ENCODE results near the gene NUP188.
"Not testable (repeated sequence)": the region's sequence is repeated elsewhere in the genome, so short reads cannot be mapped to it uniquely, and the experiment has no call there.

The NUP188 gene

GRCh38 chr9:129028192-129028966, 80.9 kb downstream of the NUP188 start, which contains the start of gene SH3GLB2:
Gene SH3GLB2, minus strand, starts transcription at chr9:129028331. Its CDS starts 177 bp downstream, at chr9:129028154.
- peak; percentile 90 to 96 (median 96) for DNase-seq (ENCODE audit: low read depth in 3 of 3)

GRCh38 chr9:129030191-129030590, 82.7 kb downstream of the NUP188 start:
- DNase-seq (ENCODE audit: low read depth in 3 of 3) = no peak

DNA sequence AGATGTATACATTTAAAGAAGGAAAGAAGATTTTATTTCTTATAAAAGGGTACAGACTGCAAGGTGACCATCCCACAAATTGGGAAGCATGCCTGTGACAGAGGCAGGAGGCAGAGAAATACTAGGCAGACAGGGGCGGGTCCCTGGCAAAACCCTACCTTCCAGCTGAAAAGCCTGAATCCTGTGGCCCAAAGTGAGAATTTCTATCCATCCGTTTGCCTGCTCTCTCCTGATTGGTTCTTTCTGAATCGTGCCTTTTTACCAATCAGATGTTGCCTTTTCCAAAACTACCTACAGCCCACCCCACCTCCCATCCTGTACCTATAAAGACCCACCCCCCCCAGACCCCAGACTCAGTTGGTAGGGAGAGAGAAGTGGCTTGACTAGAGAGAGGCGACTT, 84.0 kb downstream of the NUP188 start:
- no peak for DNase-seq (ENCODE audit: low read depth in 3 of 3)

DNA sequence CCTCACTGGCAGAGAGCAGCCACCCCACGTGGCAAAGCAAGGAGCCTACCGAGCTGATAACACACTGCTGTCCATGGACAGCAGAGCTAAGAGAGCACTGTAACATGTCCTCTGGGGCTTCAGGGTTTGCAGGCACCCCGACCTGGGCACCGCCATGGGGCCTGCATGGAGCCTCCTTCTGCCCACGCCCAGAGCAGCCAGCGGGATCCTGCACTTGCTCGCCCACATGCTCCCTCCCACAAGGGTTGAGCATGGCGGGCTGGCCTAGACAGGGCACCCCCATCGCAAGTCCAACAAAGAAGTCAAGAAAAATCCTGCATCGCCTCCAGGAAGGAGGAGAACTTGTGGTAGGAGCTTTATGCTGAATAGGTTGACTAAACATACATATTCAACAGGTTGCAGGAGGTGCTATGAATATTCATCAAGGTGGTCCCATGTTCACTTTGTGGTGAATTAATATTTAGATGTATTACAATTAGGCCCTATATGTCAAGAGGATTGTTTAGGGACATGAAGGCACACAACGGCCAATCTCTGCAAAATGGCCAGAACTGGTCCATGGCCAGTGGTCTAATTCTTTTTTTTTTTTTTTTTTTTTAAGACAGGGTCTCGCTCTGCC, 85.2 kb downstream of the NUP188 start:
- no peak for DNase-seq (ENCODE audit: low read depth in 3 of 3)

DNA sequence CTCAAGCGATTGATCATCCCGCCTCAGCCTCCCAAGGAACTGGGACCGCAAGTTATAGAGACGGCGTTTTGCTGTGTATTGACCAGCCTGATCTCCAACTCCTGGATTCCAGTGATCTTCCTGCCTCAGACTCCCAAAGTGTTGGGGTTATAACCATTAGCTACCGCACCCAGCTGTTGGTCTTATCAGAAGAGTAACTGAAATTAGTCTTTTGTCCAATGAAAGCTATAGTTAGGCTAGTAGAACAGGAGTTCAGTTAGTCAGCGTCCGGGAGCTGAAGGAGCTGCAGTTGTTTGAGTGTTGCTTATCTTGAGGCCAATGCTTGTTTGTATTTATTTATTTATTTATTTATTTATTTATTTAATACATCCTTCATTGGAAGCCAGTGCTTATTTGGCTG, 85.7 kb downstream of the NUP188 start:
- DNase-seq (ENCODE audit: low read depth in 3 of 3) = no peak

GRCh38 chr9:129035838-129036237, 88.3 kb downstream of the NUP188 start:
- DNase-seq (ENCODE audit: low read depth in 3 of 3) = not testable (repeated sequence)

GRCh38 chr9:129036241-129036922, 88.9 kb downstream of the NUP188 start, which contains the start of gene MIGA2:
Gene MIGA2, plus strand, starts transcription at chr9:129036626. Its CDS starts 3,969 bp downstream, at chr9:129040595.
- peak; percentile 85 to 93 (median 91) for DNase-seq (ENCODE audit: low read depth in 3 of 3)

DNA sequence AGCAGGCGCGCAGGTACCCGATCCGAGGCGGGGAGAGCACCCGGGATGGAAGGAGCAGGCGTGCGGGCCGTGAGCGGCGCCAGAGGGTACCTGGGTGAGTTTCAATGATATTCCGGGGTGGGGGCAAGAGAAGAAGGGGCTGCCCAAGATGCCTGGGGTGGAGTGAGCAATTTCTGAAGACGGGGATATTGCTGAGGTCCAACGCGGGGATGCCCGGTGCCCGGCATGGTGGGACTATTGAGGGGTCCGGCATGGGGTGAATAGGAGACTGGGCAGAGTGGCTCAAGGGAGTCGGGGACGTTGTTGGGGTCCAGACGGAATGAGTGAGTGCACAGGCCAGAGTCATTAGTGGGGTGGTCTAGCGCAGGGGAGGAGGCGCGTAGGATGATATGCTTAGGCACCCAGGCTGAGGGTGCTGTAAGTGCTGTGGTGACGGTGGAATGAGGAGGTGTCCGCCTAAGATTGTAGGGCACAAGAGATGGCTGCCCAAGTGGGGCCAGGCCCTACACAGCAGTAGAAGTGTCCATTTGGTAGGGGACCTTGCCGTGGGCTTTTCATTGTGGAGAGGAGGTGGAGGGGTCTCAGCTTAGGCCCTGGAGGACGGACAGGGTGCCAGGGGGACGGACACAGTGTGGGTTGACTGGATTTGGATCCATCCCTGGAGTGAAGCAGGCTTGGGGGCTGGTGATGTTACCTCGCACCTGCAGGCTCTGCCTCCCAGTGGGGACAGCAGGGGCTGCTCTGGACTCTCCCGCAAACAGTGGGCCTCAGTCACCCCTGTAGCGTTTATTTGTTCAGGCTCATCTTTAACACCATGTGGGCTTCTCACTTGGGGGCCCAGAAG, 89.6 kb downstream of the NUP188 start:
- DNase-seq (ENCODE audit: low read depth in 3 of 3) = no peak

DNA sequence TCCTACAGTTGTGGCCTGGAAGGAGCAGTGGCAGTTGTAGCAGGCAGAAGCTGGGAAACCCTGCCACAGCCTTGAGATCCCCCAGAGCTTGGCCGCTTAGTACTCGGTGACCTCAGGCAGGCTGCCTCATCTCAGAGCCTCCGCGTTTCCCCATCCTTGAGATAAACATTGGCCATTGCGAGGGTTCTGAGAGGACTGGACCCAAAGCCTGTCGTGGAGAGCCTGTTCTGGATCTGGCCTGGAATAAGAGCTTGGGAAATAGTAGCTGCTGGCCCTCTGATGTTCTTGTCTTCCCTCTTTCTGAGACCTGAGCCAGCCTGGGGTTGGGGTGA, 90.2 kb downstream of the NUP188 start:
- no peak for DNase-seq (ENCODE audit: low read depth in 3 of 3)

GRCh38 chr9:129038109-129038852, 90.8 kb downstream of the NUP188 start:
- no peak for DNase-seq (ENCODE audit: low read depth in 3 of 3)

GRCh38 chr9:129040113-129040643, 92.7 kb downstream of the NUP188 start:
- DNase-seq (ENCODE audit: low read depth in 3 of 3) = no peak

DNA sequence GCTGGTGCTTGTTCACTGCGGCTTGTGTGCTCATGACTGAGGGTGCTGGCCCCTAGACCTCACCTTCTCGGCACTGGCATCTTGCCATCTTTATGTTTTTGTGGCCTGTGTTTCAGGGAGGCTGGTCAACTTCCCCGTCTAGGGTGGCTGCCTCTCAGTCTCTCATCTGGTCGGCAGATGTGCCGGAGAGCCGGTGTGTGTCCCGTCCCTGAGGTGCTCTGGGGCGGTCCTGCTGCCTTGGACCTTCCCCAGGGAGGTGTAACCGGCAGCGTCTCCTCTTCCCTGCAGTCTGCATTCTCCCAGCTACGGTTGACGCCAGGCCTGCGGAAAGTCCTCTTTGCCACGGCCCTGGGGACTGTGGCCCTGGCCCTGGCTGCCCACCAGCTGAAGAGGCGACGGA, 94.5 kb downstream of the NUP188 start:
- no peak for DNase-seq (ENCODE audit: low read depth in 3 of 3)

DNA sequence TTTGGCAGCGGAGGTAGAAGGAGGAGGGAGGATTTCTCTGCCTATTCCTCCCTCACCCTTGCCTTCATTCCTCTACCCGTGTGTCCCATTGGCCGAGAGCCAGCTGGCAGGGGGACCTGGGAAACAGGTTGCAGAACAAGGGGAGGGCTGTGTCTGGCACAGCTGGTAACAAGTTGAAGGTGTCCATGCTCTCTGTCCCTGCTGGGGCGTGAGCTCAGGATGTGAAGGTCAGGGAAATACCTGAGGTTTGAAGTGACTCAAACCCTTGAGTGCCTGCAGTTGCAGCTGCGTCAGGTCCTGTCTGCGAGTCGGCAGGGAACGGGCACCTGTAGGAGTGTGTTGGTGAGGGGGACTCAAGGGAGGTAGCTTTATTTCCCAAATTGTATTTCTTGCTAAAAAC, 105.1 kb downstream of the NUP188 start:
- DNase-seq (ENCODE audit: low read depth in 3 of 3) = no peak

GRCh38 chr9:129053020-129053419, 105.5 kb downstream of the NUP188 start:
- DNase-seq (ENCODE audit: low read depth in 3 of 3) = no peak

DNA sequence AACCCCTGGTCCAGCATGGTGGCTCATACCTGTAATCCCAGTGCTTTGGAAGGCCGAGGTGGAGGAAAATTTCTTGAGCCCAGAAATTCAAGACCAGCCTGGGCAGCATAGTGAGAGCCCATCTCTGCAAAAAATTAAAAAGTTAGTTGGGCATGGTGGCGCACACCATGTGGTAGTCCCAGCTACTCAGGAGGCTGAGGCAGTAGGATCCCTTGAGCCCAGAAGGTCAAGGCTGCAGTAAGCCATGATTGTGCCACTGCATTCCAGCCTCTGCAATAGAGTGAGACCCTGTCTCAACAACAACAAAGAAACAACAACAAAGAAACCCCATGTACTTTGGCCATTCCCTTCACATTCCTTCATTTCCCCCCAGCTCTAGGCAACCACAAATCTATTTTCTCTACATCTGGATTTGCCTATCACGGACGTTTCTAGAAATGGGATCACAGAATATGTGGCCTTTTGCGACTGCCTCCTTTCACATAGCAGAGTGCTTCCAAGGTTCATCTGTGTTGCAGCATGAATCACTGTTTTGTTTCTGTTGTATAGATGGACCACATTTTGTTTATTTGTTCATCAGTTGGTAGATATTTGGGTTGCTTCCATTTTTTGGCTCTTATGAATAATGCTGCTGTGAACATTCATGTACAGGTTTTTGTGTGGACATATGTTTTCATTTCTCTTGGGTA, 106.8 kb downstream of the NUP188 start:
- DNase-seq (ENCODE audit: low read depth in 3 of 3) = no peak
